Measurements from ENCODE around the gene MT1B.

The MT1B gene

GRCh38 chr16:56628486-56629350, 23.0 kb upstream of the MT1B start:
- no peak for DNase-seq (ENCODE audit: low spot score)
- no CpG with 5 or more reads among the region's 9 CpGs for WGBS, 2 donors (ENCODE audit: extremely low coverage in 2 of 2, insufficient read length in 2 of 2, insufficient replicate concordance in 1 of 2)
- Histone ChIP-seq H3K27ac (replicated peaks; ENCODE audit: low read length) (no peak overlapping the region), H3K23ac (ENCODE audit: low read depth, low read length, poor library complexity) (no peak overlapping the region), H3K14ac (ENCODE audit: low read length) (no peak overlapping the region), H2BK12ac (ENCODE audit: low read length) (no peak overlapping the region), H2AK5ac (ENCODE audit: low read depth, low read length) (no peak overlapping the region), H2BK5ac (ENCODE audit: low read length) (no peak overlapping the region), H3K4ac (ENCODE audit: low read length) (no peak overlapping the region), H4K8ac (ENCODE audit: low read depth, low read length) (no peak overlapping the region), H2BK15ac (ENCODE audit: low read length) (no peak overlapping the region), H2BK120ac (ENCODE audit: low read depth, low read length) (no peak overlapping the region), H3K27me3 (ENCODE audit: control insufficient read depth in 3 of 3, insufficient read depth in 3 of 3, low read depth in 1 of 3, low read length in 3 of 3) (peaks cover 46 to 95% (median 91%) of the 10 kb centered on the region in 3 experiments), H3K9me3 (replicated peaks in 1 of 2; ENCODE audit: control insufficient read depth in 2 of 2, insufficient read depth in 1 of 2, low read depth in 1 of 2, low read length in 2 of 2) (no peaks in the 10 kb centered on the region), H3K4me2 (ENCODE audit: insufficient read depth, low read length, poor library complexity, severe bottlenecking) (no peak overlapping the region), H3K36me3 (replicated peaks in 1 of 2; ENCODE audit: control insufficient read depth in 2 of 2, insufficient read depth in 2 of 2, low read length in 2 of 2) (no peaks in the 10 kb centered on the region), H2AFZ (ENCODE audit: low read length) (no peak overlapping the region), H3K18ac (ENCODE audit: low read length) (no peak overlapping the region), H4K91ac (ENCODE audit: low read depth, low read length, poor library complexity) (no peak overlapping the region), H3K9ac (ENCODE audit: low read depth, low read length, poor library complexity) (no peak overlapping the region), H3K4me3 (ENCODE audit: low read length in 2 of 2) (no peak overlapping the region), H3K79me1 (ENCODE audit: low read depth, low read length) (no peaks in the 10 kb centered on the region), H3K4me1 (ENCODE audit: control insufficient read depth in 2 of 2, insufficient read depth in 1 of 2, low read depth in 1 of 2, low read length in 2 of 2) (peaks cover 4 to 6% of the 10 kb centered on the region in 2 donors)

DNA sequence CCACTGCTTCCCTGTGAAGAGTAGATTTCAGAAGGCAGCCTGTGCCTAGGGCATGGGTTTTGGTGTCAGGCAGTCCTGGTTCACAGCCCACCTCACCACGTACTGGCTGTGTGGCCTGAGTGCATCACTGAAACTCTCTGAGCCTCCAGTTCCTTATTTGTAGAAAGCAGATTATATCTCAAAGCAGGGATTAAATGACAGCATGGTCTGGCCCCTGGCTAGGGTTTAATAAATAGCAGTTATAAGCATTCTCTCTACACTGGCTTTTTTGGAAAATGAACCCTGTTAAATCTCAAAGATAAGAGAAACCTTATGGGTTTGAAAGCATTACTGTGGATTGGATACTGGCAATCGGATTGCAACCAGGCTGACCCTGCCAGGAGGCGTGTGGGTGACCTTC, 22.2 kb upstream of the MT1B start:
- Histone ChIP-seq H4K91ac (ENCODE audit: low read depth, low read length, poor library complexity) (no peak overlapping the region), H3K27ac (replicated peaks; ENCODE audit: low read length) (no peak overlapping the region), H3K4me3 (ENCODE audit: low read length in 2 of 2) (peak overlapping the region in 1 of 2 donors; percentile 58), H3K23ac (ENCODE audit: low read depth, low read length, poor library complexity) (no peak overlapping the region), H3K9me3 (replicated peaks in 1 of 2; ENCODE audit: control insufficient read depth in 2 of 2, insufficient read depth in 1 of 2, low read depth in 1 of 2, low read length in 2 of 2) (no peaks in the 10 kb centered on the region), H3K4me2 (ENCODE audit: insufficient read depth, low read length, poor library complexity, severe bottlenecking) (no peak overlapping the region), H4K8ac (ENCODE audit: low read depth, low read length) (no peak overlapping the region), H2BK120ac (ENCODE audit: low read depth, low read length) (no peak overlapping the region), H2BK15ac (ENCODE audit: low read length) (no peak overlapping the region), H2BK12ac (ENCODE audit: low read length) (no peak overlapping the region), H2AK5ac (ENCODE audit: low read depth, low read length) (no peak overlapping the region), H3K27me3 (ENCODE audit: control insufficient read depth in 3 of 3, insufficient read depth in 3 of 3, low read depth in 1 of 3, low read length in 3 of 3) (peaks cover 50 to 95% (median 95%) of the 10 kb centered on the region in 3 experiments), H3K18ac (ENCODE audit: low read length) (no peak overlapping the region), H3K14ac (ENCODE audit: low read length) (no peak overlapping the region), H2BK5ac (ENCODE audit: low read length) (no peak overlapping the region), H3K79me1 (ENCODE audit: low read depth, low read length) (no peaks in the 10 kb centered on the region), H3K36me3 (replicated peaks in 1 of 2; ENCODE audit: control insufficient read depth in 2 of 2, insufficient read depth in 2 of 2, low read length in 2 of 2) (no peaks in the 10 kb centered on the region), H3K9ac (ENCODE audit: low read depth, low read length, poor library complexity) (no peak overlapping the region), H3K4me1 (ENCODE audit: control insufficient read depth in 2 of 2, insufficient read depth in 1 of 2, low read depth in 1 of 2, low read length in 2 of 2) (peaks cover 4 to 6% of the 10 kb centered on the region in 2 donors), H3K4ac (ENCODE audit: low read length) (no peak overlapping the region), H2AFZ (ENCODE audit: low read length) (no peak overlapping the region)
- no CpG with 5 or more reads among the region's 3 CpGs for WGBS, 2 donors (ENCODE audit: extremely low coverage in 2 of 2, insufficient read length in 2 of 2, insufficient replicate concordance in 1 of 2)
- DNase-seq (ENCODE audit: low spot score), result no peak

DNA sequence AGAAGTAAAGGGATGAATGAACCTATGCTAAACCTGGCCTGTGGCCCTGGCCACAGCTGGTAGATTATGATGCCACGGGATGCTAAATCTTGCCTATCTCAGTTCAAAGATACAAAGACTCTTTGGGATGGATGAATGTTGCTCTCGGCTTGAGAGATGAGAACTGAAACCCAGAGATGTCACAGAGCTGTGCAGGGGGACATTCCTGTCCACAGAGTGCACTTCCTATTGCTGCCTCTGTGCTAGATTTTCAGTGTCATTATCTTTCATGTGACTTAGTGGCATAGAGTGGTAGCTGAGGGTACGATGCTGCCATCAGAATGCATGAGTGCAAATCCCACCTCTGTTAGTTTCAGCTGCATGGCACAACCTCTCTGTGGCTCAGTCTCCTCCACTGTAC, 21.6 kb upstream of the MT1B start:
- no peak overlapping the region for H4K91ac ChIP-seq (ENCODE audit: low read depth, low read length, poor library complexity)
- no peak overlapping the region for H2BK15ac ChIP-seq (ENCODE audit: low read length)
- no peak overlapping the region for H2AFZ ChIP-seq (ENCODE audit: low read length)
- DNase-seq (ENCODE audit: low spot score), result no peak
- no peak overlapping the region for H2BK120ac ChIP-seq (ENCODE audit: low read depth, low read length)
- no peak overlapping the region for H2BK5ac ChIP-seq (ENCODE audit: low read length)
- peaks cover 3 to 4% of the 10 kb centered on the region in 2 donors for H3K4me1 ChIP-seq (ENCODE audit: control insufficient read depth in 2 of 2, insufficient read depth in 1 of 2, low read depth in 1 of 2, low read length in 2 of 2)
- no peak overlapping the region for H3K9ac ChIP-seq (ENCODE audit: low read depth, low read length, poor library complexity)
- H3K36me3 ChIP-seq (replicated peaks in 1 of 2; ENCODE audit: control insufficient read depth in 2 of 2, insufficient read depth in 2 of 2, low read length in 2 of 2), result no peaks in the 10 kb centered on the region
- H3K79me1 ChIP-seq (ENCODE audit: low read depth, low read length), result no peaks in the 10 kb centered on the region
- no CpG with 5 or more reads among the region's 3 CpGs for WGBS, 2 donors (ENCODE audit: extremely low coverage in 2 of 2, insufficient read length in 2 of 2, insufficient replicate concordance in 1 of 2)
- no peak overlapping the region for H4K8ac ChIP-seq (ENCODE audit: low read depth, low read length)
- no peak overlapping the region for H2BK12ac ChIP-seq (ENCODE audit: low read length)
- H3K4me3 ChIP-seq (ENCODE audit: low read length in 2 of 2), result no peak overlapping the region
- no peak overlapping the region for H3K4ac ChIP-seq (ENCODE audit: low read length)
- H3K23ac ChIP-seq (ENCODE audit: low read depth, low read length, poor library complexity), result no peak overlapping the region
- H3K27me3 ChIP-seq (ENCODE audit: control insufficient read depth in 3 of 3, insufficient read depth in 3 of 3, low read depth in 1 of 3, low read length in 3 of 3), result peaks cover 50 to 95% (median 95%) of the 10 kb centered on the region in 3 experiments
- no peak overlapping the region for H3K27ac ChIP-seq (replicated peaks; ENCODE audit: low read length)
- no peak overlapping the region for H3K4me2 ChIP-seq (ENCODE audit: insufficient read depth, low read length, poor library complexity, severe bottlenecking)
- no peak overlapping the region for H3K18ac ChIP-seq (ENCODE audit: low read length)
- H3K9me3 ChIP-seq (replicated peaks in 1 of 2; ENCODE audit: control insufficient read depth in 2 of 2, insufficient read depth in 1 of 2, low read depth in 1 of 2, low read length in 2 of 2), result no peaks in the 10 kb centered on the region
- H2AK5ac ChIP-seq (ENCODE audit: low read depth, low read length), result no peak overlapping the region
- H3K14ac ChIP-seq (ENCODE audit: low read length), result no peak overlapping the region

DNA sequence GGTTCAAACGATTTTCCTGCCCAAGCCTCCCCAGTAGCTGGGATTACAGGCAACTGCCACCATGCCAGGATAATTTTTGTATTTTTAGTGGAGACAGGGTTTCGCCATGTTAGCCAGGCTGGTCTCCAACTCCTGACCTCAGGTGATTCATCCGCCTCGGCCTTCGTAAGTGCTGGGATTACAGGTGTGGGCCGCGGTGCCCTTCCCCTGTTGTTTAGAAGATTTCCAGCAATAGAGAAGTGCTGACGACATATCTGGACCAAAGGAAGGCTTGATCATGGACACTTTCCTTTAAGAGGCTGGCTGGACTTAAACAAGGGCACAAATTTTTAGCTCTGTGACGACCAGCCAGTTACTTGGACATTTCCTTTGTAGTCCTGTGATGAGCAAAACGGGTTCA, 20.5 kb upstream of the MT1B start:
- H3K27me3 ChIP-seq (ENCODE audit: control insufficient read depth in 3 of 3, insufficient read depth in 3 of 3, low read depth in 1 of 3, low read length in 3 of 3), result peaks cover 52 to 95% (median 95%) of the 10 kb centered on the region in 3 experiments
- no peak overlapping the region for H3K27ac ChIP-seq (replicated peaks; ENCODE audit: low read length)
- H3K4ac ChIP-seq (ENCODE audit: low read length), result no peak overlapping the region
- H4K8ac ChIP-seq (ENCODE audit: low read depth, low read length), result no peak overlapping the region
- WGBS, 2 donors (ENCODE audit: extremely low coverage in 2 of 2, insufficient read length in 2 of 2, insufficient replicate concordance in 1 of 2), result no CpG with 5 or more reads among the region's 10 CpGs
- no peaks in the 10 kb centered on the region for H3K36me3 ChIP-seq (replicated peaks in 1 of 2; ENCODE audit: control insufficient read depth in 2 of 2, insufficient read depth in 2 of 2, low read length in 2 of 2)
- no peak overlapping the region for H3K23ac ChIP-seq (ENCODE audit: low read depth, low read length, poor library complexity)
- no peak overlapping the region for H2AK5ac ChIP-seq (ENCODE audit: low read depth, low read length)
- no peak overlapping the region for H2AFZ ChIP-seq (ENCODE audit: low read length)
- H2BK5ac ChIP-seq (ENCODE audit: low read length), result no peak overlapping the region
- H3K9me3 ChIP-seq (replicated peaks in 1 of 2; ENCODE audit: control insufficient read depth in 2 of 2, insufficient read depth in 1 of 2, low read depth in 1 of 2, low read length in 2 of 2), result no peaks in the 10 kb centered on the region
- H3K18ac ChIP-seq (ENCODE audit: low read length), result no peak overlapping the region
- no peak overlapping the region for H3K14ac ChIP-seq (ENCODE audit: low read length)
- H2BK120ac ChIP-seq (ENCODE audit: low read depth, low read length), result no peak overlapping the region
- no peak overlapping the region for H3K9ac ChIP-seq (ENCODE audit: low read depth, low read length, poor library complexity)
- no peak overlapping the region for H2BK15ac ChIP-seq (ENCODE audit: low read length)
- H3K79me1 ChIP-seq (ENCODE audit: low read depth, low read length), result no peaks in the 10 kb centered on the region
- no peak overlapping the region for H4K91ac ChIP-seq (ENCODE audit: low read depth, low read length, poor library complexity)
- H3K4me2 ChIP-seq (ENCODE audit: insufficient read depth, low read length, poor library complexity, severe bottlenecking), result no peak overlapping the region
- no peak overlapping the region for H2BK12ac ChIP-seq (ENCODE audit: low read length)
- no peaks in the 10 kb centered on the region for H3K4me1 ChIP-seq (ENCODE audit: control insufficient read depth in 2 of 2, insufficient read depth in 1 of 2, low read depth in 1 of 2, low read length in 2 of 2)
- no peak overlapping the region for H3K4me3 ChIP-seq (ENCODE audit: low read length in 2 of 2)
- DNase-seq (ENCODE audit: low spot score), result no peak
